H1 (cell line): ENCODE measurements around the gene PHETA1. TPM values are rescaled to one million over a fixed set of nuclear protein-coding genes. Genes with fewer than 3 reads are reported as not detected.
A peak's percentile ranks its signal among the peaks of the same experiment; 100 is the strongest.

Experiments used
- CTCF ChIA-PET: fragments of 300-600 bp; sonication (Branson Sonifier 250); formaldehyde crosslinking; loops from one replicate; lab custom pipeline; 2021; ENCODE audit not compliant: partially characterized antibody; lab: Charles Lee
- POLR2A ChIA-PET: fragments of 300-600 bp; sonication (Branson Sonifier 250); formaldehyde crosslinking; loops from one replicate; lab custom pipeline; 2021; ENCODE audit warnings: inconsistent platforms; ENCODE audit not compliant: partially characterized antibody; lab: Charles Lee
- DNase-seq, 2 experiments: peaks; one replicate each; pipeline versions ENCODE4 v3.0.0 to v3.0.0-alpha.2; 2010 to 2022; ENCODE audit warnings: low spot score in 2 of 2, low read depth in 1 of 2, mixed read lengths in 1 of 2
- FAIRE-seq: peaks from 2 replicates; lab custom pipeline; 2011; peaks lifted over from hg19 to GRCh38; lab: Jason Lieb, UNC
- H2AFZ ChIP-seq: 2 replicates; pipeline ENCODE4 v1.8.1; 2012; ENCODE audit warnings: low read length, inconsistent platforms
- H2AK5ac ChIP-seq: 2 replicates; pipeline ENCODE4 v1.6.1; 2013; ENCODE audit warnings: low read depth, low read length
- H2BK120ac ChIP-seq: replicated peaks from 2 replicates; pipeline ENCODE3; 2013; ENCODE audit warnings: low read depth, low read length, inconsistent platforms
- H2BK12ac ChIP-seq: 2 replicates; pipeline ENCODE4 v1.6.1; 2013; ENCODE audit warnings: low read depth, low read length
- H2BK15ac ChIP-seq: 2 replicates; pipeline ENCODE4 v1.6.1; 2013; ENCODE audit warnings: low read length
- H2BK20ac ChIP-seq: 2 replicates; pipeline ENCODE4 v1.6.1; 2013; ENCODE audit warnings: low read length
- H2BK5ac ChIP-seq: 2 replicates; pipeline ENCODE4 v1.6.1; 2013; ENCODE audit warnings: low read depth, low read length
- H3K14ac ChIP-seq: 2 replicates; pipeline ENCODE4 v1.6.1; 2013; ENCODE audit warnings: inconsistent platforms; ENCODE audit not compliant: insufficient read length
- H3K18ac ChIP-seq: 2 replicates; pipeline ENCODE4 v1.6.1; 2013; ENCODE audit warnings: low read length; ENCODE audit errors: extremely low read depth
- H3K23ac ChIP-seq: 2 replicates; pipeline ENCODE4 v1.6.1; 2013; ENCODE audit warnings: inconsistent platforms; ENCODE audit not compliant: insufficient read length
- H3K23me2 ChIP-seq: 2 replicates; pipeline ENCODE4 v1.6.1; 2013; ENCODE audit warnings: low read depth, low read length
- H3K27ac ChIP-seq: 2 replicates; pipeline ENCODE4 v1.6.1; 2011; ENCODE audit warnings: low read depth, low read length, inconsistent platforms
- H3K27me3 ChIP-seq, 4 experiments: replicated peaks in 1 of 4; 1 replicate in 1 of 4; 2 replicates in 3 of 4; pipeline versions ENCODE4 v1.6.1 to v1.8.1; 2011 to 2013; ENCODE audit warnings: low read length in 3 of 4, mild to moderate bottlenecking in 3 of 4, inconsistent platforms in 2 of 4, mixed read lengths in 2 of 4, moderate library complexity in 1 of 4; ENCODE audit not compliant: control insufficient read depth in 3 of 4, insufficient read depth in 3 of 4; ENCODE audit errors: extremely low read depth in 1 of 4
- H3K36me3 ChIP-seq, 4 experiments: 2 replicates each; pipeline versions ENCODE4 v1.6.1 to v1.8.1; 2011 to 2013; ENCODE audit warnings: mild to moderate bottlenecking in 4 of 4, low read length in 3 of 4, moderate library complexity in 2 of 4, control low read depth in 1 of 4, inconsistent platforms in 1 of 4; ENCODE audit not compliant: insufficient read depth in 4 of 4, control insufficient read depth in 2 of 4
- H3K4ac ChIP-seq: replicated peaks from 2 replicates; pipeline ENCODE3; 2013; ENCODE audit warnings: low read length, low read depth, mixed read lengths, inconsistent platforms; ENCODE audit not compliant: insufficient read length
- H3K4me1 ChIP-seq, 4 experiments: replicated peaks in 1 of 4; 1 replicate in 1 of 4; 2 replicates in 3 of 4; pipeline versions ENCODE4 v1.6.1 to v1.8.1; 2011 to 2013; ENCODE audit warnings: low read length in 3 of 4, inconsistent platforms in 2 of 4, mixed read lengths in 1 of 4; ENCODE audit not compliant: insufficient read depth in 4 of 4, control insufficient read depth in 3 of 4
- H3K4me2 ChIP-seq, 2 experiments: 2 replicates each; pipeline versions ENCODE4 v1.6.1 to v1.8.1; 2011 to 2013; ENCODE audit warnings: low read depth in 2 of 2, low read length in 2 of 2, control low read depth in 1 of 2, inconsistent platforms in 1 of 2, mild to moderate bottlenecking in 1 of 2; ENCODE audit not compliant: insufficient read depth in 1 of 2
- H3K4me3 ChIP-seq, 4 experiments: fragments of 200-600, 300-600 bp in 1 of 4; sonication (generic), shearing (Covaris generic), sonication (Bioruptor Twin) in 1 of 4; 2 replicates each; pipeline versions ENCODE4 v1.5.1 to v1.8.1; 2011 to 2016; ENCODE audit warnings: low read length in 4 of 4, low read depth in 3 of 4, control low read depth in 2 of 4, inconsistent platforms in 2 of 4, mild to moderate bottlenecking in 2 of 4, mixed read lengths in 1 of 4, moderate library complexity in 1 of 4; ENCODE audit not compliant: insufficient read depth in 2 of 4; ENCODE audit errors: extremely low read depth in 1 of 4
- H3K56ac ChIP-seq: replicated peaks from 2 replicates; pipeline ENCODE3; 2013; ENCODE audit warnings: low read depth, mild to moderate bottlenecking, mixed read lengths, low read length, inconsistent platforms; ENCODE audit not compliant: insufficient read length
- H3K79me1 ChIP-seq: 2 replicates; pipeline ENCODE4 v1.6.1; 2013; ENCODE audit warnings: low read depth, low read length, control low read depth
- H3K79me2 ChIP-seq, 2 experiments: 2 replicates each; pipeline versions ENCODE4 v1.6.1 to v1.8.1; 2012 to 2013; ENCODE audit warnings: low read length in 2 of 2, mild to moderate bottlenecking in 2 of 2, inconsistent platforms in 1 of 2; ENCODE audit not compliant: insufficient read depth in 2 of 2, control insufficient read depth in 1 of 2
- H3K9ac ChIP-seq, 4 experiments: replicated peaks in 1 of 4; 1 replicate in 1 of 4; 2 replicates in 3 of 4; pipeline versions ENCODE4 v1.6.1 to v1.8.1; 2011 to 2013; ENCODE audit warnings: low read depth in 3 of 4, low read length in 3 of 4, control low read depth in 2 of 4, mild to moderate bottlenecking in 2 of 4, moderate library complexity in 2 of 4, inconsistent platforms in 1 of 4; ENCODE audit errors: extremely low read depth in 1 of 4
- H3K9me3 ChIP-seq, 2 experiments: 2 replicates each; pipeline versions ENCODE4 v1.6.1 to v1.8.1; 2012 to 2013; ENCODE audit warnings: mild to moderate bottlenecking in 2 of 2, moderate library complexity in 2 of 2, control low read depth in 1 of 2, inconsistent platforms in 1 of 2, low read depth in 1 of 2, low read length in 1 of 2, mixed read lengths in 1 of 2; ENCODE audit not compliant: insufficient read depth in 2 of 2
- H4K20me1 ChIP-seq, 2 experiments: replicated peaks in 1 of 2; 2 replicates each; pipeline versions ENCODE3 to v1.8.1; 2011 to 2013; ENCODE audit warnings: inconsistent platforms in 2 of 2, low read length in 2 of 2, mild to moderate bottlenecking in 1 of 2; ENCODE audit not compliant: insufficient read depth in 2 of 2, control insufficient read depth in 1 of 2
- H4K5ac ChIP-seq: 2 replicates; pipeline ENCODE4 v1.6.1; 2013; ENCODE audit warnings: low read length, low read depth, mixed read lengths, inconsistent platforms; ENCODE audit not compliant: insufficient read length
- H4K8ac ChIP-seq: 2 replicates; pipeline ENCODE4 v1.8.0; 2013; ENCODE audit warnings: mild to moderate bottlenecking, moderate library complexity, low read length, inconsistent platforms; ENCODE audit not compliant: insufficient read depth; ENCODE audit errors: extremely low read depth
- H4K91ac ChIP-seq: replicated peaks from 2 replicates; pipeline ENCODE3; 2013; ENCODE audit warnings: low read length, mixed read lengths, inconsistent platforms; ENCODE audit not compliant: insufficient read length
- CBX5 ChIP-seq: fragments of 300-800, 300-1000 bp; sonication (generic); IDR thresholded peaks from 2 replicates; pipeline ENCODE4 v1.7.1; 2016; ENCODE audit warnings: antibody characterized with exemption, low read length, low read depth
- CEBPB ChIP-seq: IDR thresholded peaks from 2 replicates; pipeline ENCODE4 v1.6.1; 2012; ENCODE audit warnings: low read depth, low read length
- CHD1 ChIP-seq: IDR thresholded peaks from 2 replicates; pipeline ENCODE4 v1.6.1; 2012; ENCODE audit warnings: low read depth, low read length, improper control_type of control experiment
- GABPA ChIP-seq: IDR thresholded peaks from 2 replicates; pipeline ENCODE4 v1.6.1; 2011; ENCODE audit warnings: mild to moderate bottlenecking, low read length, moderate library complexity, borderline replicate concordance; ENCODE audit not compliant: insufficient read depth
- HDAC2 ChIP-seq, 2 experiments: fragments of 300-600 bp in 1 of 2; sonication (generic) in 1 of 2; IDR thresholded peaks; 2 replicates each; pipeline ENCODE4 v1.6.1; 2011 to 2012; ENCODE audit warnings: low read depth in 2 of 2, low read length in 2 of 2, mild to moderate bottlenecking in 2 of 2, moderate library complexity in 2 of 2, borderline replicate concordance in 1 of 2, inconsistent platforms in 1 of 2
- KDM4A ChIP-seq: IDR thresholded peaks from one replicate; pipeline ENCODE4 v1.7.1; 2012; ENCODE audit warnings: low read depth, mild to moderate bottlenecking, moderate library complexity, low read length, inconsistent platforms; ENCODE audit not compliant: severe bottlenecking
- KDM5A ChIP-seq: fragments of 200-600 bp; IDR thresholded peaks from 2 replicates; pipeline ENCODE4 v1.7.1; 2012; ENCODE audit warnings: mild to moderate bottlenecking, low read length, inconsistent platforms, mixed read lengths
- SAP30 ChIP-seq: fragments of 300-600 bp; sonication (generic); IDR thresholded peaks from 2 replicates; pipeline ENCODE4 v1.7.1; 2012; ENCODE audit warnings: low read length, moderate library complexity, mild to moderate bottlenecking, inconsistent platforms; ENCODE audit not compliant: insufficient read depth, insufficient replicate concordance
- SIRT6 ChIP-seq: IDR thresholded peaks from one replicate; pipeline ENCODE4 v1.7.1; 2012; ENCODE audit warnings: low read length, inconsistent platforms
- SRF ChIP-seq: IDR thresholded peaks from 2 replicates; pipeline ENCODE4 v1.6.1; 2011; ENCODE audit warnings: mild to moderate bottlenecking, low read depth, low read length, moderate library complexity
- WGBS, 2 experiments: shearing (Covaris generic) in 1 of 2; methylation state at CpG; one replicate each; pipeline versions ENCODE4 v1.1.6 to v1.1.7; 2013 to 2015; ENCODE audit warnings: low lambda C conversion rate in 2 of 2, mixed read lengths in 2 of 2, inconsistent platforms in 1 of 2, low coverage in 1 of 2, missing lambda C conversion rate in 1 of 2; ENCODE audit not compliant: insufficient replicate concordance in 2 of 2, insufficient coverage in 1 of 2, insufficient read length in 1 of 2; ENCODE audit errors: extremely low coverage in 1 of 2, missing lambda C conversion rate in 1 of 2; 5-methylcytosine and 5-hydroxymethylcytosine counted together
- polyA plus RNA-seq, 7 experiments: library from polyadenylated mRNA; depleted of rRNA in 3 of 7; stranded (reverse) in 5 of 7; unstranded in 2 of 7; fragments of >200 nt in 5 of 7; fragments of 200-250 nt in 2 of 7; gene quantifications; 1 replicate in 5 of 7; 2 replicates in 1 of 7; 4 replicates in 1 of 7; pipeline versions ENCODE4 v1.2.1 to v1.2.3, GENCODE V29; 2011 to 2013; ENCODE audit warnings: missing spikeins in 2 of 7, mixed read lengths in 2 of 7
- total RNA-seq: library from RNA; stranded (reverse); fragmentation: NEBNext Ultra II Directional; extraction: Animal tissue kit (Norgen Biotek cat#: 25700); gene quantifications from 2 replicates; pipeline ENCODE4 v1.2.1, GENCODE V29; 2021

PHETA1 gene
- total and polyA plus RNA-seq, 2 of the 8 experiments (the other 6 are each of a cell fraction or from before 2014, with no cell fraction given), result 5.2 to 12.3 TPM

GRCh38 chr12:111409780-111410430, 41.0 kb upstream of the PHETA1 start:
- peak overlapping the region; percentile 92; the same call in 1 of the 2 replicates for H2BK15ac ChIP-seq
- H2AFZ ChIP-seq, result no peak overlapping the region
- H3K23ac ChIP-seq, result no peak overlapping the region
- ChIA-PET CTCF (interaction anchor here (0.6 to 22.8 kb wide), 4 partner anchors 10 to 513 kb away, joined by 3 to 838 read pairs (median 9); no protein-coding TSS in a partner anchor), POLR2A (interaction anchor here (1.0 to 4.3 kb wide), 6 partner anchors 9 to 42 kb away, joined by 3 to 29 read pairs (median 6); no protein-coding TSS in a partner anchor)
- H3K36me3 ChIP-seq, result no peaks in the 10 kb centered on the region
- peak overlapping the region; percentile 98 for H2AK5ac ChIP-seq
- peak overlapping the region; percentile 71 for H3K18ac ChIP-seq
- no peaks in the 10 kb centered on the region for H3K27me3 ChIP-seq
- peak overlapping the region; percentile 84; the same call in 1 of the 2 replicates for H2BK12ac ChIP-seq
- H3K4me1 ChIP-seq, result peaks cover 31 to 67% (median 47%) of the 10 kb centered on the region in 4 experiments
- no peak overlapping the region for H4K5ac ChIP-seq
- no peak overlapping the region for H3K56ac ChIP-seq
- peak overlapping the region; percentile 16 for H4K8ac ChIP-seq
- peak overlapping the region; percentile 92 for H4K91ac ChIP-seq
- H2BK5ac ChIP-seq, result peak overlapping the region; percentile 94
- WGBS, 2 experiments, result 72% methylated on average over 13 of the region's 14 CpGs; no CpG with 5 or more reads in 1 of the 2 experiments
- H3K4ac ChIP-seq, result peak overlapping the region; percentile 25
- no peak overlapping the region; a peak in 2 of 4 replicates for H3K4me2 ChIP-seq
- DNase-seq (no peak), FAIRE-seq (no peak)
- no peak overlapping the region for H3K9ac ChIP-seq
- peaks cover 11% of the 10 kb centered on the region; the same call in 1 of the 2 replicates for H3K23me2 ChIP-seq
- TF ChIP-seq SAP30 (no peak), CBX5 (no peak), KDM4A (no peak), HDAC2 (IDR thresholded peaks at IDR 0.05; ENCODE audit: borderline replicate concordance in 1 of 2, low read depth in 2 of 2, low read length in 2 of 2) (no peak), GABPA (no peak), SIRT6 (no peak), CEBPB (no peak), SRF (no peak), CHD1 (no peak), KDM5A (no peak)
- H2BK120ac ChIP-seq, result no peak overlapping the region
- no peak overlapping the region for H2BK20ac ChIP-seq
- H3K27ac ChIP-seq, result no peak overlapping the region
- no peak overlapping the region for H3K4me3 ChIP-seq
- H3K79me1 ChIP-seq, result peaks cover 15% of the 10 kb centered on the region
- H3K14ac ChIP-seq, result no peak overlapping the region
- H3K79me2 ChIP-seq, result peaks cover 41 to 85% of the 10 kb centered on the region in 2 experiments
- H4K20me1 ChIP-seq, result peaks cover 19 to 28% of the 10 kb centered on the region in 2 experiments
- no peaks in the 10 kb centered on the region for H3K9me3 ChIP-seq
